Fibroblast of skin of right quadriceps (primary cell): ENCODE measurements around the gene ITPKB.

Source experiments
- DNase-seq: peaks from one replicate; pipeline ENCODE4 v3.0.0-alpha.2; 2013

The ITPKB gene

DNA sequence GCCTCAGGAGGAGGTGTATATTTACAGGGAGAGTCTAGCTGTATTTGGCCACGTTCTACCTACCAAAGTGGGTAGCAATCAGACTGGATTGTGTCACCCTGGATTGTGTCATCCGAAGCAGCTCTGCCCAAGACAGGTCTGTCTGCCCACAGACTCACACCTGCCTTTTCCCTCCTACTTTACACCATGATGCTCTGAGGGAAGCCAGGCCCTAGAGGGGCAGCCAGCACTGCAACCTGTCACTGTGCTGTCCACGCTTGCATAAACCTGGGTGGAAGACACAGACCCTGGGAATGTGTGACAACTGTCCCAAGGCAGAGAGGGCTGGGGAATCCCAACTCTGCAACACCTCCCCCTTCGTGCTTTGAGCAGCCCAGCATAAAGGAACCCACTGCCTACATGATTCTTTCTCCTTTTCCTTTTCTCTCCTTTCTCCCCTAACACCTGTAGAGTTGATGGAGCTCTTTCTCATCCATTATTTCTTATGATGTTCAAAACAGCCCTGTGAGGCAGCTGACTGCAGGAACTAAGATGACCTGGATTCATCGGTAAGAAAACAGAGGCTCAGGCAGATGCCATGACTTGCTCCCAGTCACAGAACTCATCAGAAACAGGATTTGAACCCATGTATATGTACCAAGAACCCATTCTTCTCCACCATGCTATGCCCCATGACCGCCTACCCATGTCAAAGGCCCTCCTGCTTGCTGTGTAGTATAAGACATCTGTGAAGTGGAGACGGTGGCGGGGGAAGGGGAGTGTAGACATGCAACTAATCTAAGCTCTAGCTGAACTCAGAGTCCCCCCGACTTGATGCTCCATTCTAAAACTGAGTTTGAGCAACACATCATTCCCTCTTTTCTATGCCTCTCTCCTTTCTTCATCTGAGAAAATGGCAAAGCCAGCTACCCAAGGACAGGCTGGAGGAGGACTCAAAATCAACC lies 55.9 kb downstream of the ITPKB start:
- no peak for DNase-seq

DNA sequence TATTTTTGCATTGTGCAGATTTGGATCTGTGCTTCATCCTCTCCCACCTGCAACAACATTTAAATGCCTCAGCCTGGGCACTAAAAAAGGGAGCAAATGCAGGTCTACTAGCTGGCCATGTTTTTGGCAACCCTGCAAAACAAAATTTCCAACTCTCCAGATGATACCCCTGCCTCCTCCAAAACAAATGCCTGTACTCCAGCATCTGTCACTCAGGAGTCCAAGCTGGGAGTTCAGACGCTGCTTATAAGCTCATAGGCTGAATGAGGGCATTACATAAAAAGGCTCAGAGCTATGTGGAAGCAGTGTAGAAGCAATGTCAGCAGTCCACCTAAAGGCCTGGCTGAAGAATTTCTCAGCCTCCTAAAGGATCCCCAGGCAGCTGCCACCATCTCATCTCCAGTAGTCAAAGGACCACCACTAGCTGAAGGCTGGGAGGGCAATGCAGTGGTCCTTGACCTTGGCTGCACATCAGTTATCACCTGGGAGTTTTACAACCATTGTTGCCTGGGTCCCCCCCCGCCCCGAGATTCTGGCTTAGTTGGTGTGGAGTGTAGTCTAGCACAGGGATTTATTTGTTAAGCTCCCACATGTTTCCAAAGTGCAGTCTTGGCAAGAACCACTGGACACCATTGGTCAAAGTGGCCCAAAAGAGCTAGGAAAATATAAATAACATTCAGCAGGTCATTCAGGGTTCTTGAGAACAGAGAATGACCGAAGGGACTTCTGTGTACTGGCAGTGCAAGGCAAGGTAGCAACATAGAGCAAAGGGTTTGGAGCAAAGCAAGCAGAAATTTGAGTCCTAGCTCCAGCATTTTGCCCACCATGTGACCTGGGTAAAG lies 57.2 kb downstream of the ITPKB start:
- no peak for DNase-seq

DNA sequence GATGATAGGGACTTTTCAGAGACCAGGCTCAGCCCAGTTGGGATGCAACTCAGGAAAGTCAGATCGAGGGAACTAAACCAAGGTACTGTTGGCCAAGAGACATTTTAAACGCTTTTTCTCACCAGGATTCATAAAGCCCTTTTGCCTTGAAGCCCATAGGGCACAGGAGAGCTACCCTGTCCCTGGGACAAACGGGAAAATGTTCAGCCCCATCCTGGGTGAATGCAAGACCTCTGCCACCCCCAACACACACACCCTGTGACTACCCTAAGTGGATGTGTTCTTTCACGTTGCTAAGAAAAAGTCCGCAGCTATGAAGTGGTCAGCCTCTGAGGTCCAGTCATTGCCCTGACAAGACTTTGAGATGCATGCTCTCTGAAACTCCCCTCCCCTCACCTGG lies 58.4 kb downstream of the ITPKB start:
- DNase-seq: no peak

DNA sequence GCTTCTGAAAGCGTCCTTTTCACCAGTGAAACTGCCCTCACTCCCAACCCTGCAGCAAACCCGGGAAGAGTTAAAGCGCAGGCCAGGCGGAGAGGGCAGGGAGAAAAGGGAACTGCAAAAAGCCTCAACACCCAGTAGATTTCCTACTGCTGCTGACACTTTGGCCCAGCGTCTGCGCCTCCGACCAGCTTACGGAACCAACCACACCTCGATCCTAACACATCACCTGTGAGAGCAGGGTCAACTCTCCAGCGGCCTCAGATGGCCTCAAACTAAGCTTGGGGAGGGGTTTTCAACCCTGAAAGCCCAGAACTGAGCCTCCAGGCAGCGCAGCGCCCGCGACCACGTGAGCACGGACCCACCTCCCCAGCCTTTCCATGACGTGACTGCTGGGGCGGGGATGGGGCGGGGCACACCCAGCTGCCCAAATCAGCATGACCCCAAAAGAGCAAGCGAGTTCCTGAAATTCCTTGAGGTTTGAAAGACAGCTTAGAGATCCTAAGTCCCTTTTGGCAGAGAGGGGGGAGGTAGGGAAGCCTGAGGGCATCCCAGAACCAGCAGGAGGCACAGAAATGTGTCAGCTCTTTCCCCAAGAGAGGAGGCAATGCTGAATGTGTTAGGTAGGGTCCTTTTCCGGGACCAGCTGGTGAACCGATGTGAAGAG lies 59.1 kb downstream of the ITPKB start:
- peak; percentile 82 for DNase-seq

DNA sequence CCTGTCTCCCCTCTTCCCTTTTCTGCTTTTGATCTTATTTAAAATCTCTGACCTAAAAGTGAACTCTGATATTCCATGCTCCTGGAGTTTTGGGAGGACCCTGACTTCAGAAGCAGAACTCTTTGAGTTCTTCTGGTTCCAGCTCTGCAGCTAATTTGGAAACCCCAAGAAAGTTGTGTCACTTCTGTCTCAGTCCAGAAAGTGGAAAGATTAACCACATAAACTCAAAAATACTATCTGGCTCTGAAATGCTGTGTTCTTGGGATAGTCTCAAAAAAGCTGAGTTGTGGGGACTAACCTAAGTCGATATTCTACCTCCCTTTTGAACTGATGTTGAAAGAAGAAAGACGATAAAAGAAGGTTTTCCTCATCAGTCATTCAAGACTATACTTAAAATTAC lies 59.8 kb downstream of the ITPKB start:
- DNase-seq: no peak

DNA sequence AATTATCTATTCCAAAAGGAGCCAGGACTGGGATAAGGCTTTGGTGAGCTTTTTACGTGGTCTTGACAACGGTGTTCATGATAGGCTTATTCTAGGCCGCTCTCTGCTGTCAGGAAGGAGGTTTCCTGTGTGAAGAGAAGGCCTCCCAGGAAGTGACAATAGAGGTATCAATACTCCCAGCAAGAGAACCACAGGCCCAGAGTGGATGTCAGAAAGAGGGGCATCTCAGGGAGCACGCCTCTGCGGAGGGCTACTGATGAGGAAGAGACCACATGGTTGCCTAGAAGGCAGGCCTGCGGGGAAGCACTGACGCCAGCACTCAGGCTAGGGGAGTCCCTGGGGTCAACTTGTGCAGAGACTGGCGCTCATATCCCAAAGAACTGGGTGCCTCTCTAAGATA lies 60.4 kb downstream of the ITPKB start:
- no peak for DNase-seq

DNA sequence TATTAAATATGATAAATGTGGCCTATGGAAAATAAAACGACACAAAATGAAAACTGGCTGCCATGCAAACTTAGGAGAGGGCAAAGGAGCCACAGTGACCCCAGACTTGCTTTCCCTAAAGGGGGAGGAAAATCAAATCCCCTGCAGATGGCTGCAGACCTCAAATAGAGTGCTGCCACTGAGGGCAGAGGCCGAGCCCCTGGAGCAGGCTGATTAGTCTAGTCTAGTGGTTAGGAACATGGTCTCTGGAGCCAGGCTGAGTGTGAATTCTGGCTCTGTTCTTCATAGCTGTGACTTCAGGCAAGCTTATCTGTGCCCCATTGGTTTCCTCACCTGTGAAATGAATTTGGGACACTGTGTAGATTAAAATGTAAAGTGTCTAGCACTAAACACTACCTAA lies 60.8 kb downstream of the ITPKB start:
- no peak for DNase-seq

DNA sequence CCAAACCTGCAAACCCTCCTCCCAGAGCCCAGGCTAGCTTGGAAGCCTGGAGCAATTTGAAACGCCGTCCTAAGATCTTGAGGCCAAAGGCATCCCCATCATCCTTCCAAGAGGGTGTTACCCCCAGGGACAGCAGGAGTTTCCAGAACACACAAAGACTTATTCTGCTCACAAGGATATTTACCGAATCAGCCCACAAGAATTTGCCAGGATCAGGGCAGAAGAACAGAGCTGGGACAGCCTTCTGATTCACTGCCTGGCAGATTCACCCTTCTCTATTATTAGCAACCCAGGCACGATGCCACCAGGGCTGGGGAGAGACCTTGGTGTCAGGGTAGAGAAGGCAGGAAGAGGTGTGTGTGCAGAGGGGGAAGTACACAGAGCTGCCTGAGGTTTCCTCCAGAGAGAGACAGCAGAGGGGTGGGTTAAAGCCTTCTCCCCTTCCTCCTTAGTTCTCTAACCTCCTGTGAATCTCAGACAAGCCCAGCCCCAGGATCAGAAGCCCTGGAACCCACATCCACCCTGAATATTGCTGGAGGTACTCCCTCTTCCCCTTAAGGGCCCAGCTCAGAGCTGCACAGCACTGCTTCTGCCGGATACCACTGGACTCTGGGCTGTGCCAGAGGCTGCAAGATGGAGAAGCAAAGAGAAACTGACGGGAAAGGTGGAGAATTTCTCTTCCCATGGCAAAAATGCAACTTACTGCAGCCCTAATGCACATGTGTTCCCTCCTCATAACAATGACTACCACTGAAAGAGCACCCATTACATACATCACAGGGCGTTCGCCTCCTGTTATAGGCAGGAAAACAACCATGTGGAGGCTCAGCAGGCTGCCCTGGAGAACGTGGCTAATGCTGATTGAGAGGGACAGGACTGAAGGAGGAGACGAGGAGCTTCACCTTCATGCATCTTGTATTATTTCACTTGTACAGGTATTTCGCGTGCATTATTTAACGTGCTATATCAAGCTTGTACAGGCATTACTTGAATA lies 61.8 kb downstream of the ITPKB start:
- DNase-seq: peak; percentile 78

DNA sequence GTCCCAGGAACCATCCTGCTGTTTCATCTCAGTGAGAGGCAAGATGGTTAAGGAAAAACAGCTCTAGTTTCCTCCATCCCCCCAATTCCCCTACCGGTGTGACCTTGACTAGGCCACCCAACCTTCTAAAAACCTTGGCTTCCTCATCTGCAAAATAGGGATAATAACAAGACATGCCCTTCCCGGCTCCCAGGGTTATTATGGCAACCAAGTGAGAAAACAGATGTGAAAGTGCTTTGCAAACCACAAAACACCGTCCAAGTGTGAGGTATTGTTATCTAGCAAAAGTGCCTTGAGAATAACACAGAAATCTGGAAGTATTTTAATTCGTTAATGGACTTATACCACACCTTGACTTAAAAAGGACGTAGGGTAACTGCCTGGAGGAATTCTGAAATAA lies 62.7 kb downstream of the ITPKB start:
- no peak for DNase-seq

DNA sequence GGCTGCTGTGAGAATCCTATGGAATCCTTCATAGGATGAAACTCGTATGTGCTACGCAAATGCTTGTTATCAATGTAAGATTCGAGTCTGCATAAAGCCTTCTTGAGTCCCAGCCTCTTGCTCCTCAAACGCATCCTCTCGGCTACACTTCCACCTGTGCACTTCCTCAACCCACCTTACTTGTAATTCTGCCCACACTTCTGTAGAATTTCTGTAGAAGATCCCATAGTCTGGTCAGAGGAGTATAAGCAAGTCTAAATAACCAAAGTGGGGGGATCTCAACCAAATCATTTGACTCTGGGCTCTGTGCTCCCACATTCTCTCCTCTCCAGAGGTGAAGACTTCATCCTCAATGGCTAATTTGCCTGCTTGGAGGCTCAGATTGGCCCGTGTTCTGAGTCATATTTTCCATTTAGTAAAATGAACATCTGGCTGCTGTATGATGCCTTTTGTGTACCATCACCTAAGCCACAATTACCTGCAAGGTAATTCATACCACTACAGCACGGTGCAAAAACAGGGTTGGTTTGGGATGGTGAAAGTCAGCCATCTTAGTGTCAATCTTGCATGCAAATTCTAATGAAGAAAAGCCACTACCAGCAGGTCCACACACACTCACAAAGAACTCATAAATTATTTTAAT lies 63.2 kb downstream of the ITPKB start:
- no peak for DNase-seq

DNA sequence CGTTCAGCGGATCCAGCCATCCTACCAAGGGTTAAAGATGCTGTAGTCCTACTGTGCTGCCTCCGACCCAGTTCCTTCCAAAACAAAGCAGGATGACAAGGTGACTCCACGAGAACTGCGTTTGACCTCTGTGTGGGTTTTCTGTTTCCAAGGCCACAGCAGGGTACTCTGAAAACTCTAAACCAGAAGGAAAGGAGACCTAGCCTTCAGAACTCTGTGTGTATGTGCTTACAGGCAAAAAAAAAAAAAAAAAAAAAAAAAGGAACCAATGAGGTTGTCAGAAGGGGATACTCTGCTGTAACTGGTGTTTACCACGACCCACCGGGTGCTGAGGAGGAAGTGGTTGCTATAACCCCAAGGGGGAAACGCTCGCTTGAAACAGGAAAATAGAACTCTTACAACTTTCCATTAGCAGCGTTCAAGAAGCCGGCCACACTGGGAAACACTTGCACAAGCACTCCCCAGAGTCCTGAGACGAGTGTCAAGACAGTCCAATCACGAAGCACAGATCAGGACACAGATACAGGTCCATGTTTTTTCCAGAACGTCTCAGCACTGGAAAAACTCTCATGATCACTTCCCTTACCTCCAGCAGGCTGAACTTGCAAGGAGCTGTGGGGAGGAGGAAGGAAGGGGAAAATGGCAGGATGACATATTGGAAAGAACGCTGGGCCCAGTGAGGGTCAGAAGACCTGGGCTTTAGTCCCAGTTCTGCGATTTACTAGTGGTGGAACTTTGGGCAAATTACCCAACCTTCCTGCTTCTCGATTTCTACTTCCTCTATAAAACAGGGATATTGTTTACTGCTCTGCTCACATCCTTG lies 64.0 kb downstream of the ITPKB start:
- no peak for DNase-seq

DNA sequence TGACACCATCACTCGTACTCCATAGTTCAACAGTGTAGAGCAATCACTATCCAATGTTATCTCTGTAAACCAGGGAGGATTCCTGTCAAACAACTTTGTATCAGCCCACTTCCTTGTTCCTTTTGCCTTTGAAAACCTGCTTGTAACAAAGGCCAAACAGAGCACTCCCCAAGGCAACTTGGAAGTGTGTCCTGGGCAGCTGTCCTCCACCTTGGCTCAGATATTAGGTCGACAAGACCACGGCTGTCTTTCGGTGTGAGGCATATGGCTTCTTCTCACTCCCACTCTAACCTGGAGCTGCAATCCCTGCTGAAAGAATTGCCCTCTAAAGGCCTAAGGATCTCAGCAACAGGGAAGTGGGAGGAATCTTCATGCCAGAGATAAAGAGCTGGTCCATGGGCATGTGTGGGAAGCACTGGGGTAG lies 66.7 kb downstream of the ITPKB start:
- DNase-seq: no peak

DNA sequence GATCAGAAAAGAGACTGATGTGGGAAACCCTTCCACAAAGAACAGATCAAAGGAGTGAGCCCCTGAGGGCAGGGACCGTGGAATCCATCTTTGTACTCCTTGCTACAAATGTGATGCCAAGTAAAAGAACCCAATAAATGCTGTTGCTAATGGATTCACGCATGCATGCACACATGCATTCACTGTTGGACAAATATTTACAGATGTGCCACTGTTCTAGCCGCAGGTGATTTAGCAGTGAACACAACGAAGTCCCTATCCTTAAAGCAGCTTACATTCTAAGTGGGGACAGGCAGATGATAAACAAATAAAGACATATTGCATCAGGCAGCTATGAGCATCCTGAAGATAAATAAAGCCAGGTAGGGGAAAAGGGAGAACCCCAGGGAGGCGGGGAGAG lies 67.8 kb downstream of the ITPKB start:
- DNase-seq: no peak

DNA sequence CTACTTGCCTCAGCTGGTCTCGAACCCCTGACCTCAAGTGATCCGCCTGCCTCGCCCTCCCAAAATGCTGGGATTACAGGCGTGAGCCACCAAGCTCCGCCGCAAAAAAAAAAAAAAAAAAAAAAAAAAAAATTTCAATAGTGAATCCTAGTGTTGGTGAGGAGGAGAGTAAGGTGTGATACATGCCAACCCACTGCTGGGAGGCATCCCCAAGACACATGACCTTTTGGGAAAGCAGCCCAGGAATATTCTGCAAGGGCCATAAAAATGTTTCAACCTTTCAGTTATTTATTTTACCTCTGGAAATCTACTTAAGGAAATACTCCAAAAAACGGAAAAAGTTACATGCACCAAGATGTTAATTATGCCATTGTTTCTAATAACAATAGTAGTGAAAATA lies 69.0 kb downstream of the ITPKB start:
- DNase-seq: no peak

DNA sequence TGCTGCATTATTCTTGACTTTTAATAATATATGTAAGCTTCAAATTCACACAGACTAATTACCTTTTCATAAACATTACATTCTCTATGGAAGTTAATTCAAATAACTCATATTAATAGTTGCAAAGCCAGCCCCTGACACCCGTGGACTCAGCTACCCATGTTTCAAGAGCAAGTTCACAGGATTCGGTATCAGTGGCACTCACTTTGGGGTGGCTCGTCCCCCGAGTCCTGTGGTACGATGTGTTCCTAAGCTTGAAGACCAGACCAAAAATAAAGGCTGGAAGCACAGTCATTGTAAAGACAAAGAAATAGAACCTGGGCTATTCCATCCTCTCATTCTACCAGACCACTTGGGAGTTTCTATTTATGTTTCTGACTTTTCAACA lies 70.9 kb downstream of the ITPKB start:
- no peak for DNase-seq

DNA sequence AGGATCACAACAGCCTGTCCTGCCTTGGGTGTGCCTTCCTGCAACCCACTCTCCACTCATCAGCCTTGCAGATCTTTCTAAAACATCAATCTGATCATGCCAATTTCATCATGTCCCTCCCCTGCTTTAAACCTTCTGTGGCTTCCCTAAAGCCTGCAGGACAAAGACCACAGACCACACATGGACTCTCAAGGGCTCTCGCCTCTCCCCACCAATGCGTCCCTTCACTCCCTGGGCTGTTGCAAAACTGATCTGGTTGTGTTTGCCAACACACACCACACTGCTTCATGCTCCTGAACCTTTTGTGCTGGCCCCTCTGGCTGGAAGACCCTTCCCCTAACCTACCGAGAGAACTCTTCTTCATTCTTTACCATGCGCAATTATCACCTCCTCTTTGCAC lies 72.4 kb downstream of the ITPKB start:
- DNase-seq: no peak

DNA sequence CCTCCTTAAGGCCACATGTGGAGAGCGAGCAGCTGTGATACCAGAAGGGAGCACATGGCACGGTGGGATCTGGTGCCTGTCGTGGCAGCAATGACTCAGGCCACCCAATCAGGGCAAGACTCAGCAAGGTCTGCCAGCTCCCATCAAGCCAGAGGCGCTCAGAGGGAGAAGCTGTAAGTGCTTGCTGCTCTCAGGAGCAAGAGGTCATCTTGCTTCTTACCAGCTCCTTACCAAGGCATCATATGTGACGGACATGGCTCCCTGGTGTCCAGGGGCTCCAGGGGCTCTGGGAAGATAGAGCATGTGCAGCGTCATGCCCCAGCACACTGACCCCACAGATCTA lies 72.9 kb downstream of the ITPKB start:
- DNase-seq: no peak

DNA sequence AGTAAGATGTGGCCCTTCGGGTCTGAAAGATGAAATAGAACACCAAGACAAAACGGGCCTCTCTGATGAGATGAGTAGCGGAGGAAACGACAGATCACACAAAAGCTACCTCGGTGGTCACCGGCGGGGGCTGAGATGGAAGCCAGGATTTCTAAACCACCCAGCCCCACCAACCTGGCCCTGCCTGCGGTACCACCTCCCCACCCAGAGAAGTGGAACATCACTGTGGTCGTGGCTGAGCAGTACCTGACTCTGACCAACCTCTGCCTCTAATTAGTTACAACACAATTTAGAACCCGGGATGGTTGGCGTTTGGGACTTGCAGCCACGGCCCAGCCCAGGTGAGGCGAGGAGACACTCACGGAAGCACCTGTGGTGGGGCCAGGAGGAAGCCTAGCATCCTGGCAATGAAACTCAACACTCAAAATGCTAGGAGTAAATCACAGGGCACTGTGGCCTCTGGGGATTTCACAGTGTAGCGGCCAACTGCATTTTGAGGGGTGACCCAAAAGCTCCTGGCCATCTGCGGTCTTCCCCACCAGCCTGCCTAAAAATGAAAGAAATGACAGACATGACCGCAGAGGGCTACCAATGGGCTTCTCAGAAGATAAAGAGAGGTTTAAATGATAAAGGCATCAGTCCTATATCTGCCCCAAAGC lies 73.4 kb downstream of the ITPKB start:
- DNase-seq: no peak

DNA sequence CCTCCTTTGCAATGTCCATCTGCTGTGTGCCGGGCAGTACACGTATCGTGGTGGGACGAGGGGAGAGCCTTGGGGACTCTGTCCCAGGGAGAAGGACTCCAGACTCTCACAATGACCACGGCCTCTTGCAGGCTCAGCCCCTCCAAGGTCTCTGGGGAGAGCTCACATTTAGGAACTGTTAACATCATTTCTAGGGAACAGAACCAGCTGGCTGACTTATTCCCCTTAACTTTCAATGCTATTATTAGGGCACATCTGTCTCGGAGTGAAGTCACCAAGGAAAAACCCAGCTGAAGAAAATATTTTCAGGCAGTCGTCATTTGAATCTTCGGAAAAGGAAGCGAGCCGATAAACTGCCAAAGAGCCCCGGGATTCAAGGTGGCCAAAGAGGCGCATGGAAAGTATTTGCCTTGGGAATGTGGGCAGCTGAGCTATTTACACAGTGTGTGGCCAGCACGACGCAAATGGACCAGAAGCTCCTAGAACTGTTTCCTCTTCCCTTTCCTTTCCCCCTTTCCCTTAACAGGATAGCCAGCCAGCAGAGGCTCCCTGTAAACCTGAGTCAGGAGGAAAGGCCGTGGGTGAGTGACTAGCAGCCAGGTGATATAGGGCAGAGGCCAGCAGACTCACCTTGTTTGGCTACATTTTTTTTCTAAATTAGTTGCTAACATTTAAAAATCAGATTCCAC lies 74.5 kb downstream of the ITPKB start:
- peak; percentile 87 for DNase-seq

DNA sequence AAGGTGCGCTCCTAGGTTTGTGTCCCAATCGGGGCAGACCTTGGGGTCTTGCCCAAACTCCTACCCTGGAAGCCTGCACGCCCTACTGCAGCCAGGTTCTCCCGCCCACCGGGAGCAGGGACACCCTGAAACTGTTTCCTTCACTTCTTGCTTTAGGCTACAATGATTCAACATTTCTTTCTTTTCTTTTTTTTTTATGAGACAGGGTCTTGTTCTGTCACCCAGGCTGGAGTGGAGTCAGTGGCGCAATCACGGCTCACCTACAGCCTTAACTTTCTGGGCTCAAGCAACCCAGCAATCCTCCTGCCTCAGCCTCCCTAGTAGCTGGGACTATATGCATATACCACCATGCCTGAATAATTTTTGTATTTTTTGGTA lies 75.8 kb downstream of the ITPKB start:
- no peak for DNase-seq
